GM19328 (cell line): Measurements from ENCODE around the gene TMEM135.
A peak's percentile ranks its signal among the peaks of the same experiment; 100 is the strongest.

Experiments used
- ATAC-seq: cut with Tn5 transposase; IDR thresholded peaks from one replicate; pipeline ENCODE4 v1.9.1; 2021; ENCODE audit warnings: mild to moderate bottlenecking, moderate library complexity; ENCODE audit not compliant: unreplicated experiment

TMEM135 gene

GRCh38 chr11:87347854-87348253 is 310.1 kb downstream of the TMEM135 start:
- ATAC-seq = no peak

GRCh38 chr11:87351676-87352075 is 313.9 kb downstream of the TMEM135 start:
- ATAC-seq = no peak

DNA sequence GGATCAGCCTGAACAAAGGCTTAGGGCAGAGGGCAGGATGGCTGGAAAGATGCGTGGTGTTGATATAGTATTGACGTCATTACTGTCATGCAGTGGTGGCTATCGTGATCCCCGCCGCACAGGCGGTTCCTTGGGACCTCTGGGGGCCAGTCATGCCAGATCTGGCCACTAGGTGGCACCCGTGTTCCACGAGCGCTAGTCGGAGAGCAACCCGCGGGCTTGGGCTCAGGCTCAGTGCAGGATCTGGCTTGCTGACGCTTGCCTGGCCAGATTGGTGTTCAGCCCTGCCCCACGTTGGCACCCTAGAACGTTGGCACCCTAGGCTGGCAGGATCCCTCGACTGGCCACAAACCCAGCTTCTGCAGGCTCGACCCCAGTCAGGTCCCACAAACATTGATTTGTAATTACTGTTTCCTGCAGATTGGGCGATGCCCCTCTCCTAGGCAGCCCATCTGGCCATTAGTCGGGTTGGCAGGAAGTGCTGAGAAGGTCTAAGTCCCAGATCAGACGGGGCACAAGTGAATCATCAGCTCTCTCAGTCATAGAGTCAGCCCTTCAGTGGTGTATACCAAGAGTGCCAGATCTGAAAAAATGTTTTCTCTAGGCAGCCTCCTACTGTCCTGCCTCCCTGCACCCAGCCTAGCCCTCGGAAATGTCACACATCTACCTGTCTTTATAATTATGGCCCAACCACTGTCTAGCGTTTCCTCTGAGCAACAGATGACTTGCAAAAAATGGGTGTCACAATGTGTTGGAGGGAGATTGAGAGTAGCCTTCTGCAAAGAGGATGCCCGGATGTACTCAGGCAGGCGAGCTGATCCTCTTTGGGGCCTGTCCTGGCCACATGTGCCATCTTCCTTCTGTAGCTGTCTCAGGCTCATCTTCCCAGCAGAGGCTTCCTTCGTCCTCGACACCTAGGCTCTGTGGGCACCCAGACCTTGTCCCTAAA is 315.3 kb downstream of the TMEM135 start:
- peak; percentile 93 for ATAC-seq

- no peak for ATAC-seq
Measured at GRCh38 chr11:87353771-87354345, 316.1 kb downstream of the TMEM135 start.

DNA sequence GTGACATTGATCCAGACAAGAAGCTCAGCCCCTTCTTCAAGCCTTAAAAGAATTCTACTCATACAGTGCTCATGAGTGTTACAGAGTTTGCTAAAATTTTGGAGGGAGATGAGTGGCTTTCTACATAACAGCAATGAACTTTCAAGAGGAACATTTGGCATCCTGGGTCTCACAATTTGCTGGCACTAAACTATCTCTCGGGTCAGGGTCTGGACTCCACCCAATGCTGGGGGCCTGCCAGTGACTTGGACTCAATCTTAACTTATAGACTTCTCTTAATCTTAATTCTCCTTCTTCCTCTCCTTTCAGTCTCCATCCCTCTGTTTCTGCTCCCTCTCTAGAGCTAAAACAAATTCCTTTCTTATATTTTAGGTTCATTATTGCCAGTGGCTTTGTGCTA is 317.9 kb downstream of the TMEM135 start:
- ATAC-seq = no peak

DNA sequence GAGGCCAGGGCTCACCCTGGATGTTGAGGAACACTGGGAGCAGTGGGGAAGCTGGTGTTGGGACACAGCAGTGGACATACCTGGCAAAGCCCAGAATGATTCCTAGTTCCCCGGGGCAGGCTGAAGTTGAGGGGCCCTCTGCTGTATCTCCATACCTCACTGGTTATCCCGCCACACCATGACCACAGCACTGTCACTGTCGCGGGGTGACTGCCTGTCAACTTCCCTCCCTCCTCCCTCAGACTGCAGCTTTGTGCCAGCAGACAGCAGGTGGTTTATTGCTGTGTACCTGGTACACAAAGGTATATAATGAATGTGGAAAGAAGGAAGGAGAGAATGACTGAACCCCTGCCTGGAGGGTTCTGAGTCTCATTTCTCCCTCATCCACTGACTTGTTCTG is 318.7 kb downstream of the TMEM135 start:
- no peak for ATAC-seq

GRCh38 chr11:87358461-87358860 is 320.7 kb downstream of the TMEM135 start:
- no peak for ATAC-seq

DNA sequence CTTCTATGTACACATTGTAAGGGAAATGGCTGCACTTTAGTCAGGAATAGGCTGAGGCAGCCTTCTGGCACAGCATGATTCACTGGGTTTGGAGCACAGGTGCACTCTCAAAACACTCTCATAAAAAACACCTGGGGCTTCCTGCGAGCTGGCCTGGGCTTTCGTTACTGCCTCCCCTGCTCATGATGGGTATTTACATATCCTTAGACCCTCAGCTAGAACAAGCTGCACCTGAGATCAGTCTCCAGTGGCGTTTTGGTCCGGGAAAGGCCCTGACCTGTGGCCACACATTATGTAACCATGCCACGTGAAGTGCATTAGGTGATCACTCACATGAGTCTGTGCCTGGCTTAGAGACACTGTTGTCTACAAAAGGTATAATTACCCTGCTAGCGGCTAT is 321.7 kb downstream of the TMEM135 start:
- ATAC-seq = no peak

DNA sequence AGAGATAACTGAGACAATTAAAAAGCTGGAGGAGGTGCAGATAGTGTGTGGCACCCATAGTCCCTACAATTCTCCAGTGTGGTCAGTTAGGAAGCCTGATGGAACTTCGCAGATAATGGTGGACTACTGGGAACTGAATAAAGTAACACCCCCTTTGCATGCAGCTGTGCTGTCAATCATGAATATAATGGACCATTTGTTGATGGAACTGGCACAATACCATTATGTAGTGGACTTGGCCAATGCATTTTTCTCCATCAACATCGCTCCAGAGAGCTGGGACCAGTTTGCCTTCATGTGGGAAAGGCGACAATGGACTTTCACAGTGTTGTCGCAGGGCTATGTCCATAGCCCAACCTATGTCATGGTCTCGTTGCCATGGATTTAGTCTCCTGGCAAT is 324.2 kb downstream of the TMEM135 start:
- ATAC-seq = no peak

- ATAC-seq = no peak
Measured at GRCh38 chr11:87366346-87366745, 328.6 kb downstream of the TMEM135 start.

DNA sequence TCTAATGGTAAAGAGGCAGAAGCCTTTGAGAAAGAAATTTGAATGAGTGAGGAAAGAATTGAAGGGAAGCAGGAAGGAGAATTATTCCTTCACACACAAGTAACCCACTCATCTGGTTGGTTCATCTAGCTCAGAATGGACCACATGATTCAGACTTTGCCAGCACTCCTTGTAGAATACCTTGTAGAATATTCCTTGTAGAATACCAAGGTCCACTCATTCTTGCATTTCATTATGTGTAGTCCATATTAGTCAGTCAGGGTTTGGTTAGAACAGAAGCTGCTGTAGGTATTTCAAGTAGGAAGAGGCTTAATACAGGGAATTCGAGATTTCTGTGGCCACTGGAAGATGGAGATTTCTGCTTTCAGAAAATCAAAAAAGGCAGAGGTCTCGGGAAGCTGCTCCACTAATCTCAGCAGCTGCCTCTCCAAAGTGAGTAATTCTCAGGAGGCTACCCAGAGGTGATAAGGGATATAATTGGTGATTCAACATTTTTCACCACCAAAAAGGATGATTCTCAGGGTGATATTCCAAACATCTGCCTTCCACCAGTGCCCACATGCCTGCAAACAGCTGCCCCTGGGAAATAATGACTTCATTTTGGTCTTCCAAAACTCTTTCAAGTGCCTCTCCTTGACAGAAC is 329.1 kb downstream of the TMEM135 start:
- ATAC-seq = no peak

- no peak for ATAC-seq
Measured at GRCh38 chr11:87368151-87368550, 330.4 kb downstream of the TMEM135 start.

- ATAC-seq = no peak
Measured at GRCh38 chr11:87368858-87369480, 331.2 kb downstream of the TMEM135 start.

- no peak for ATAC-seq
Measured at GRCh38 chr11:87369888-87370287, 332.2 kb downstream of the TMEM135 start.

GRCh38 chr11:87372065-87372464 is 334.3 kb downstream of the TMEM135 start:
- ATAC-seq = no peak
